H1 (cell line): ENCODE results near the gene CFAP61. TPM values are rescaled to one million over a fixed set of nuclear protein-coding genes. Genes with fewer than 3 reads are reported as not detected.

ENCODE experiments used
- CTCF ChIA-PET: fragments of 300-600 bp; sonication (Branson Sonifier 250); formaldehyde crosslinking; loops from one replicate; lab custom pipeline; 2021; ENCODE audit not compliant: partially characterized antibody; lab: Charles Lee
- POLR2A ChIA-PET: fragments of 300-600 bp; sonication (Branson Sonifier 250); formaldehyde crosslinking; loops from one replicate; lab custom pipeline; 2021; ENCODE audit warnings: inconsistent platforms; ENCODE audit not compliant: partially characterized antibody; lab: Charles Lee
- DNase-seq, 2 experiments: peaks; one replicate each; pipeline versions ENCODE4 v3.0.0 to v3.0.0-alpha.2; 2010 to 2022; ENCODE audit warnings: low spot score in 2 of 2, low read depth in 1 of 2, mixed read lengths in 1 of 2
- FAIRE-seq: peaks from 2 replicates; lab custom pipeline; 2011; peaks lifted over from hg19 to GRCh38; lab: Jason Lieb, UNC
- H2AFZ ChIP-seq: 2 replicates; pipeline ENCODE4 v1.8.1; 2012; ENCODE audit warnings: low read length, inconsistent platforms
- H2AK5ac ChIP-seq: 2 replicates; pipeline ENCODE4 v1.6.1; 2013; ENCODE audit warnings: low read depth, low read length
- H2BK120ac ChIP-seq: replicated peaks from 2 replicates; pipeline ENCODE3; 2013; ENCODE audit warnings: low read depth, low read length, inconsistent platforms
- H2BK12ac ChIP-seq: 2 replicates; pipeline ENCODE4 v1.6.1; 2013; ENCODE audit warnings: low read depth, low read length
- H2BK15ac ChIP-seq: 2 replicates; pipeline ENCODE4 v1.6.1; 2013; ENCODE audit warnings: low read length
- H2BK20ac ChIP-seq: 2 replicates; pipeline ENCODE4 v1.6.1; 2013; ENCODE audit warnings: low read length
- H2BK5ac ChIP-seq: 2 replicates; pipeline ENCODE4 v1.6.1; 2013; ENCODE audit warnings: low read depth, low read length
- H3K14ac ChIP-seq: 2 replicates; pipeline ENCODE4 v1.6.1; 2013; ENCODE audit warnings: inconsistent platforms; ENCODE audit not compliant: insufficient read length
- H3K18ac ChIP-seq: 2 replicates; pipeline ENCODE4 v1.6.1; 2013; ENCODE audit warnings: low read length; ENCODE audit errors: extremely low read depth
- H3K23ac ChIP-seq: 2 replicates; pipeline ENCODE4 v1.6.1; 2013; ENCODE audit warnings: inconsistent platforms; ENCODE audit not compliant: insufficient read length
- H3K23me2 ChIP-seq: 2 replicates; pipeline ENCODE4 v1.6.1; 2013; ENCODE audit warnings: low read depth, low read length
- H3K27ac ChIP-seq: 2 replicates; pipeline ENCODE4 v1.6.1; 2011; ENCODE audit warnings: low read depth, low read length, inconsistent platforms
- H3K27me3 ChIP-seq, 4 experiments: replicated peaks in 1 of 4; 1 replicate in 1 of 4; 2 replicates in 3 of 4; pipeline versions ENCODE4 v1.6.1 to v1.8.1; 2011 to 2013; ENCODE audit warnings: low read length in 3 of 4, mild to moderate bottlenecking in 3 of 4, inconsistent platforms in 2 of 4, mixed read lengths in 2 of 4, moderate library complexity in 1 of 4; ENCODE audit not compliant: control insufficient read depth in 3 of 4, insufficient read depth in 3 of 4; ENCODE audit errors: extremely low read depth in 1 of 4
- H3K36me3 ChIP-seq, 4 experiments: 2 replicates each; pipeline versions ENCODE4 v1.6.1 to v1.8.1; 2011 to 2013; ENCODE audit warnings: mild to moderate bottlenecking in 4 of 4, low read length in 3 of 4, moderate library complexity in 2 of 4, control low read depth in 1 of 4, inconsistent platforms in 1 of 4; ENCODE audit not compliant: insufficient read depth in 4 of 4, control insufficient read depth in 2 of 4
- H3K4ac ChIP-seq: replicated peaks from 2 replicates; pipeline ENCODE3; 2013; ENCODE audit warnings: low read length, low read depth, mixed read lengths, inconsistent platforms; ENCODE audit not compliant: insufficient read length
- H3K4me1 ChIP-seq, 4 experiments: replicated peaks in 1 of 4; 1 replicate in 1 of 4; 2 replicates in 3 of 4; pipeline versions ENCODE4 v1.6.1 to v1.8.1; 2011 to 2013; ENCODE audit warnings: low read length in 3 of 4, inconsistent platforms in 2 of 4, mixed read lengths in 1 of 4; ENCODE audit not compliant: insufficient read depth in 4 of 4, control insufficient read depth in 3 of 4
- H3K4me2 ChIP-seq, 2 experiments: 2 replicates each; pipeline versions ENCODE4 v1.6.1 to v1.8.1; 2011 to 2013; ENCODE audit warnings: low read depth in 2 of 2, low read length in 2 of 2, control low read depth in 1 of 2, inconsistent platforms in 1 of 2, mild to moderate bottlenecking in 1 of 2; ENCODE audit not compliant: insufficient read depth in 1 of 2
- H3K4me3 ChIP-seq, 4 experiments: fragments of 200-600, 300-600 bp in 1 of 4; sonication (generic), shearing (Covaris generic), sonication (Bioruptor Twin) in 1 of 4; 2 replicates each; pipeline versions ENCODE4 v1.5.1 to v1.8.1; 2011 to 2016; ENCODE audit warnings: low read length in 4 of 4, low read depth in 3 of 4, control low read depth in 2 of 4, inconsistent platforms in 2 of 4, mild to moderate bottlenecking in 2 of 4, mixed read lengths in 1 of 4, moderate library complexity in 1 of 4; ENCODE audit not compliant: insufficient read depth in 2 of 4; ENCODE audit errors: extremely low read depth in 1 of 4
- H3K56ac ChIP-seq: replicated peaks from 2 replicates; pipeline ENCODE3; 2013; ENCODE audit warnings: low read depth, mild to moderate bottlenecking, mixed read lengths, low read length, inconsistent platforms; ENCODE audit not compliant: insufficient read length
- H3K79me1 ChIP-seq: 2 replicates; pipeline ENCODE4 v1.6.1; 2013; ENCODE audit warnings: low read depth, low read length, control low read depth
- H3K79me2 ChIP-seq, 2 experiments: 2 replicates each; pipeline versions ENCODE4 v1.6.1 to v1.8.1; 2012 to 2013; ENCODE audit warnings: low read length in 2 of 2, mild to moderate bottlenecking in 2 of 2, inconsistent platforms in 1 of 2; ENCODE audit not compliant: insufficient read depth in 2 of 2, control insufficient read depth in 1 of 2
- H3K9ac ChIP-seq, 4 experiments: replicated peaks in 1 of 4; 1 replicate in 1 of 4; 2 replicates in 3 of 4; pipeline versions ENCODE4 v1.6.1 to v1.8.1; 2011 to 2013; ENCODE audit warnings: low read depth in 3 of 4, low read length in 3 of 4, control low read depth in 2 of 4, mild to moderate bottlenecking in 2 of 4, moderate library complexity in 2 of 4, inconsistent platforms in 1 of 4; ENCODE audit errors: extremely low read depth in 1 of 4
- H3K9me3 ChIP-seq, 2 experiments: 2 replicates each; pipeline versions ENCODE4 v1.6.1 to v1.8.1; 2012 to 2013; ENCODE audit warnings: mild to moderate bottlenecking in 2 of 2, moderate library complexity in 2 of 2, control low read depth in 1 of 2, inconsistent platforms in 1 of 2, low read depth in 1 of 2, low read length in 1 of 2, mixed read lengths in 1 of 2; ENCODE audit not compliant: insufficient read depth in 2 of 2
- H4K20me1 ChIP-seq, 2 experiments: replicated peaks in 1 of 2; 2 replicates each; pipeline versions ENCODE3 to v1.8.1; 2011 to 2013; ENCODE audit warnings: inconsistent platforms in 2 of 2, low read length in 2 of 2, mild to moderate bottlenecking in 1 of 2; ENCODE audit not compliant: insufficient read depth in 2 of 2, control insufficient read depth in 1 of 2
- H4K5ac ChIP-seq: 2 replicates; pipeline ENCODE4 v1.6.1; 2013; ENCODE audit warnings: low read length, low read depth, mixed read lengths, inconsistent platforms; ENCODE audit not compliant: insufficient read length
- H4K8ac ChIP-seq: 2 replicates; pipeline ENCODE4 v1.8.0; 2013; ENCODE audit warnings: mild to moderate bottlenecking, moderate library complexity, low read length, inconsistent platforms; ENCODE audit not compliant: insufficient read depth; ENCODE audit errors: extremely low read depth
- H4K91ac ChIP-seq: replicated peaks from 2 replicates; pipeline ENCODE3; 2013; ENCODE audit warnings: low read length, mixed read lengths, inconsistent platforms; ENCODE audit not compliant: insufficient read length
- ASH2L ChIP-seq: fragments of 200-600, 300-600 bp; sonication (generic); IDR thresholded peaks from one replicate; pipeline ENCODE4 v1.7.1; 2017; ENCODE audit warnings: low read length
- CREB1 ChIP-seq: IDR thresholded peaks from 2 replicates; pipeline ENCODE4 v1.6.1; 2012; ENCODE audit warnings: inconsistent platforms
- EGR1 ChIP-seq: IDR thresholded peaks from 2 replicates; pipeline ENCODE4 v1.6.1; 2011; ENCODE audit warnings: low read depth, low read length, borderline replicate concordance
- EP300 ChIP-seq, 2 experiments: IDR thresholded peaks; 1 replicate in 1 of 2; 2 replicates in 1 of 2; pipeline ENCODE4 v1.6.1; 2011 to 2012; ENCODE audit warnings: low read depth in 2 of 2, low read length in 2 of 2, mild to moderate bottlenecking in 2 of 2, borderline replicate concordance in 1 of 2, inconsistent platforms in 1 of 2, moderate library complexity in 1 of 2
- JUN ChIP-seq: IDR thresholded peaks from 2 replicates; pipeline ENCODE4 v1.6.1; 2011; ENCODE audit warnings: low read depth, mild to moderate bottlenecking, improper control_type of control experiment, low read length
- JUND ChIP-seq: IDR thresholded peaks from 2 replicates; pipeline ENCODE4 v1.6.1; 2011; ENCODE audit warnings: mild to moderate bottlenecking, improper control_type of control experiment, low read length
- MAFK ChIP-seq: IDR thresholded peaks from 2 replicates; pipeline ENCODE4 v1.6.1; 2012; ENCODE audit warnings: low read depth, mild to moderate bottlenecking, improper control_type of control experiment, low read length
- POLR2A ChIP-seq, 2 experiments: IDR thresholded peaks; 1 replicate in 1 of 2; 2 replicates in 1 of 2; pipeline ENCODE4 v1.6.1; 2011; ENCODE audit warnings: low read depth in 2 of 2, low read length in 2 of 2, mild to moderate bottlenecking in 2 of 2; ENCODE audit errors: control extremely low read depth in 1 of 2
- SIX5 ChIP-seq: IDR thresholded peaks from 2 replicates; pipeline ENCODE4 v1.6.1; 2011; ENCODE audit warnings: mild to moderate bottlenecking, low read depth, low read length
- SRF ChIP-seq: IDR thresholded peaks from 2 replicates; pipeline ENCODE4 v1.6.1; 2011; ENCODE audit warnings: mild to moderate bottlenecking, low read depth, low read length, moderate library complexity
- ZNF274 ChIP-seq: IDR thresholded peaks from 2 replicates; pipeline ENCODE4 v1.7.0; 2012; ENCODE audit warnings: low read length, borderline replicate concordance; ENCODE audit errors: extremely low read depth
- WGBS, 2 experiments: shearing (Covaris generic) in 1 of 2; methylation state at CpG; one replicate each; pipeline versions ENCODE4 v1.1.6 to v1.1.7; 2013 to 2015; ENCODE audit warnings: low lambda C conversion rate in 2 of 2, mixed read lengths in 2 of 2, inconsistent platforms in 1 of 2, low coverage in 1 of 2, missing lambda C conversion rate in 1 of 2; ENCODE audit not compliant: insufficient replicate concordance in 2 of 2, insufficient coverage in 1 of 2, insufficient read length in 1 of 2; ENCODE audit errors: extremely low coverage in 1 of 2, missing lambda C conversion rate in 1 of 2; 5-methylcytosine and 5-hydroxymethylcytosine counted together
- polyA plus RNA-seq, 7 experiments: library from polyadenylated mRNA; depleted of rRNA in 3 of 7; stranded (reverse) in 5 of 7; unstranded in 2 of 7; fragments of >200 nt in 5 of 7; fragments of 200-250 nt in 2 of 7; gene quantifications; 1 replicate in 5 of 7; 2 replicates in 1 of 7; 4 replicates in 1 of 7; pipeline versions ENCODE4 v1.2.1 to v1.2.3, GENCODE V29; 2011 to 2013; ENCODE audit warnings: missing spikeins in 2 of 7, mixed read lengths in 2 of 7
- total RNA-seq: library from RNA; stranded (reverse); fragmentation: NEBNext Ultra II Directional; extraction: Animal tissue kit (Norgen Biotek cat#: 25700); gene quantifications from 2 replicates; pipeline ENCODE4 v1.2.1, GENCODE V29; 2021
- TF ChIP-seq, protein P1 (sequence below): IDR thresholded peaks from 2 replicates; pipeline ENCODE4 v1.6.1; 2011; ENCODE audit warnings: low read length, improper control_type of control experiment
- TF ChIP-seq, protein P2 (sequence below): IDR thresholded peaks from 2 replicates; pipeline ENCODE4 v1.6.1; 2012; ENCODE audit warnings: low read length, inconsistent platforms

The CFAP61 gene
- total and polyA plus RNA-seq, 2 of the 8 experiments (the other 6 are each of a cell fraction or from before 2014, with no cell fraction given) = 0.29 to 0.61 TPM

DNA sequence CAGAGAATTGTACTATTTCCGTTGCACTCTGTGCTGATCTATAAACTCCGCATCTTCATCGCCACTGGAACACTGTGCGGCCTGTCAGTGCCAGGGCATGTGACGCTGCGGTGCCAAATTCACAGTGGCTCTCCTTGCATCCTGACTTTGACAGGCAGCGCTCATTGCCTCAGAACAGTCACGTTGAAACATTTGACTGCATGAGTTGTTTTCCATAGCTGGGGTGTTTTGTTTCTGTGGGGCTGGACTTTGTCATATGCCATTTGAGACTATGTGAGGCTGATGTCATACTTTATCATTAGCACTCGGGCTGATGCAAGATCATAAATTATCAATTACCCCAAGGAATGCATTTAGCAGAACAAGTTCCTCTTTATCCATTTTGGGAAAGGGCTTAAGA is 32.7 kb downstream of the CFAP61 start:
- no peaks in the 10 kb centered on the region for H3K4me1 ChIP-seq
- no peak overlapping the region for H3K18ac ChIP-seq
- H3K4me3 ChIP-seq = no peak overlapping the region
- CTCF ChIA-PET = interaction anchor here (0.7 to 3.5 kb wide), 7 partner anchors 10 to 509 kb away, joined by 3 to 17 read pairs (median 4); no protein-coding TSS in a partner anchor
- no peak overlapping the region for H2BK120ac ChIP-seq
- H4K91ac ChIP-seq = no peak overlapping the region
- H3K56ac ChIP-seq = no peak overlapping the region
- H2AK5ac ChIP-seq = no peak overlapping the region
- no peak overlapping the region for H2BK5ac ChIP-seq
- FAIRE-seq (no peak), DNase-seq (no peak)
- H3K79me2 ChIP-seq = no peaks in the 10 kb centered on the region
- no peaks in the 10 kb centered on the region for H3K79me1 ChIP-seq
- H4K8ac ChIP-seq = no peak overlapping the region
- H3K4me2 ChIP-seq = no peak overlapping the region
- H3K27ac ChIP-seq = no peak overlapping the region
- H3K23me2 ChIP-seq = no peaks in the 10 kb centered on the region
- no peak overlapping the region for H3K4ac ChIP-seq
- H2BK12ac ChIP-seq = no peak overlapping the region
- no peak overlapping the region for H3K9ac ChIP-seq
- 95% methylated on average over 9 of the region's 9 CpGs; no CpG with 5 or more reads in 1 of the 2 experiments for WGBS, 2 experiments
- POLR2A ChIA-PET = interaction anchor here (0.6 kb wide), 1 partner anchor 20 kb away, joined by 5 read pairs; no protein-coding TSS in a partner anchor
- H4K5ac ChIP-seq = no peak overlapping the region
- H3K9me3 ChIP-seq = no peaks in the 10 kb centered on the region
- H4K20me1 ChIP-seq = no peaks in the 10 kb centered on the region
- H2BK20ac ChIP-seq = no peak overlapping the region
- H2AFZ ChIP-seq = no peak overlapping the region
- no peak overlapping the region for H3K14ac ChIP-seq
- no peaks in the 10 kb centered on the region for H3K27me3 ChIP-seq
- no peaks in the 10 kb centered on the region for H3K36me3 ChIP-seq
- no peak overlapping the region for H3K23ac ChIP-seq
- H2BK15ac ChIP-seq = no peak overlapping the region
- TF ChIP-seq EGR1 (no peak), ASH2L (no peak), ZNF274 (no peak), CREB1 (no peak), SRF (no peak), POLR2A (IDR thresholded peaks at IDR 0.05; ENCODE audit: control extremely low read depth in 1 of 2, low read depth in 2 of 2, low read length in 2 of 2) (no peak), MAFK (no peak), JUND (no peak), EP300 (IDR thresholded peaks at IDR 0.05; ENCODE audit: borderline replicate concordance in 1 of 2, low read depth in 2 of 2, low read length in 2 of 2) (no peak), JUN (no peak), SIX5 (no peak)
- TF ChIP-seq, protein P1, sequence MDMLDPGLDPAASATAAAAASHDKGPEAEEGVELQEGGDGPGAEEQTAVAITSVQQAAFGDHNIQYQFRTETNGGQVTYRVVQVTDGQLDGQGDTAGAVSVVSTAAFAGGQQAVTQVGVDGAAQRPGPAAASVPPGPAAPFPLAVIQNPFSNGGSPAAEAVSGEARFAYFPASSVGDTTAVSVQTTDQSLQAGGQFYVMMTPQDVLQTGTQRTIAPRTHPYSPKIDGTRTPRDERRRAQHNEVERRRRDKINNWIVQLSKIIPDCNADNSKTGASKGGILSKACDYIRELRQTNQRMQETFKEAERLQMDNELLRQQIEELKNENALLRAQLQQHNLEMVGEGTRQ = no peak
- TF ChIP-seq, protein P2, sequence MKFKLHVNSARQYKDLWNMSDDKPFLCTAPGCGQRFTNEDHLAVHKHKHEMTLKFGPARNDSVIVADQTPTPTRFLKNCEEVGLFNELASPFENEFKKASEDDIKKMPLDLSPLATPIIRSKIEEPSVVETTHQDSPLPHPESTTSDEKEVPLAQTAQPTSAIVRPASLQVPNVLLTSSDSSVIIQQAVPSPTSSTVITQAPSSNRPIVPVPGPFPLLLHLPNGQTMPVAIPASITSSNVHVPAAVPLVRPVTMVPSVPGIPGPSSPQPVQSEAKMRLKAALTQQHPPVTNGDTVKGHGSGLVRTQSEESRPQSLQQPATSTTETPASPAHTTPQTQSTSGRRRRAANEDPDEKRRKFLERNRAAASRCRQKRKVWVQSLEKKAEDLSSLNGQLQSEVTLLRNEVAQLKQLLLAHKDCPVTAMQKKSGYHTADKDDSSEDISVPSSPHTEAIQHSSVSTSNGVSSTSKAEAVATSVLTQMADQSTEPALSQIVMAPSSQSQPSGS = no peak
